ENCODE measurements around the gene NME9.

NME9 gene

DNA sequence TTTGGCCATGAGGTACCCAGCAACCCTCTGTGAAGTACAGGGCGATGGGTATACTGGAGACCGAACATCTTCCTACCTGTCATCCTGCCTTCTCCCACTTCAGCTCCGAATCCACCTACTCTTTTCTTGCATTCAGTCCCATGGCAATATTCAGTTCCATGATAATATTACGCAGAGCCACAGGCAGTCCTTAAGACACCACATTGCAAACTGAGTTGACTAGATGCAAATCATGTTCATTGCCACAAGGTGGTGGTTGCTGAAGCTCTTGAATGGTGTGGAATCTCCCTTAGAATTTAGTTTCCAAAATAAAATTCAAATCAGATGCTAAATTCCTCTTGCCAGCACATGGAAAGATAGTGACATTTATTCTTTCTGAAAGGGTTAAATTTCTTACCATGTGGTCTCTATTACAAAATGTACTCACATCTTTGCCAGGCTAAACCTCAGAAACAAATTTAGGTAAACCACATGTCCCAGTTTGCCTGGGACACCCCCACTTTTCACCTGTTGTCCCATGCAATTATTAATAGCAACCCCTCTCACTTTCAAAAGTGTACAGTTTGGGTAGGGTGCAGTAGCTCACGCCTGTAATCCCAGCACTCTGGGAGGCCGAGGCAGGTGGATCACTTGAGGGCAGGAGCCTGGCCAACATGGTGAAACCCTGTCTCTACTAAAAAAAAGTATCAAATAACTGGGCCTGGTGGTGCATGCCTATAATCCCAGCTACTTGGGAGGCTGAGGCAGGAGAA, 1.7 kb upstream of the NME9 start:
- H3K36me3 ChIP-seq (ENCODE audit: control insufficient read depth, insufficient read depth, low read length), result no peaks in the 10 kb centered on the region
- no peak overlapping the region for H3K4me3 ChIP-seq (ENCODE audit: low read depth, low read length)
- peaks cover 7% of the 10 kb centered on the region; the same call in 1 of the 2 replicates for H3K27me3 ChIP-seq (ENCODE audit: control insufficient read depth, insufficient read depth, low read length)
- H3K4me1 ChIP-seq (ENCODE audit: control insufficient read depth, insufficient read depth, low read length), result peaks cover 16% of the 10 kb centered on the region
- no peaks in the 10 kb centered on the region for H3K9me3 ChIP-seq (ENCODE audit: control insufficient read depth, insufficient read depth, low read length)
- no peak overlapping the region for H3K27ac ChIP-seq (ENCODE audit: low read depth, low read length)
- H3K9ac ChIP-seq (ENCODE audit: low read depth, low read length), result no peak overlapping the region

DNA sequence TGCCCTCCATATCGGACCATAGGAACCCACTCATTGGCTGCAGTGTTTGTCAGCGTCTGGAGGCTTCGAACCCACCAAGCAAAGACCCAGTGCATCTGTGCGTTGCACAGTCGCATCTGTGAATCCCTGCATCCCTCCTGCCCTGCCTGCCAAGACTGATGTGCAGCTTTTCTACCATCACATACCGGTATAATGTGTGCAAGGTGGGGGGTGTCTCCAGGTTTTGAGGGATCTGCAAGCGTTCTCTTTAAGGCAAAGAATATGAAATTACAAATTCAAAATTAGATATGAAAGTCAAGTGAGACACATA, 288 bp upstream of the NME9 start:
- H3K27me3 ChIP-seq (ENCODE audit: control insufficient read depth, insufficient read depth, low read length), result peaks cover 7% of the 10 kb centered on the region; the same call in 1 of the 2 replicates
- no peak overlapping the region for H3K27ac ChIP-seq (ENCODE audit: low read depth, low read length)
- H3K36me3 ChIP-seq (ENCODE audit: control insufficient read depth, insufficient read depth, low read length), result no peaks in the 10 kb centered on the region
- H3K9me3 ChIP-seq (ENCODE audit: control insufficient read depth, insufficient read depth, low read length), result no peaks in the 10 kb centered on the region
- H3K4me1 ChIP-seq (ENCODE audit: control insufficient read depth, insufficient read depth, low read length), result peaks cover 11% of the 10 kb centered on the region
- H3K4me3 ChIP-seq (ENCODE audit: low read depth, low read length), result peak overlapping the region; percentile 72
- no peak overlapping the region for H3K9ac ChIP-seq (ENCODE audit: low read depth, low read length)

- Histone ChIP-seq H3K9ac (ENCODE audit: low read depth, low read length) (no peak overlapping the region), H3K36me3 (ENCODE audit: control insufficient read depth, insufficient read depth, low read length) (no peaks in the 10 kb centered on the region), H3K9me3 (ENCODE audit: control insufficient read depth, insufficient read depth, low read length) (no peaks in the 10 kb centered on the region), H3K4me1 (ENCODE audit: control insufficient read depth, insufficient read depth, low read length) (peaks cover 11% of the 10 kb centered on the region), H3K27me3 (ENCODE audit: control insufficient read depth, insufficient read depth, low read length) (peaks cover 7% of the 10 kb centered on the region; the same call in 1 of the 2 replicates), H3K27ac (ENCODE audit: low read depth, low read length) (no peak overlapping the region), H3K4me3 (ENCODE audit: low read depth, low read length) (no peak overlapping the region)
These were observed 1.3 kb downstream of the NME9 start for GRCh38 chr3:138328341-138328740.

DNA sequence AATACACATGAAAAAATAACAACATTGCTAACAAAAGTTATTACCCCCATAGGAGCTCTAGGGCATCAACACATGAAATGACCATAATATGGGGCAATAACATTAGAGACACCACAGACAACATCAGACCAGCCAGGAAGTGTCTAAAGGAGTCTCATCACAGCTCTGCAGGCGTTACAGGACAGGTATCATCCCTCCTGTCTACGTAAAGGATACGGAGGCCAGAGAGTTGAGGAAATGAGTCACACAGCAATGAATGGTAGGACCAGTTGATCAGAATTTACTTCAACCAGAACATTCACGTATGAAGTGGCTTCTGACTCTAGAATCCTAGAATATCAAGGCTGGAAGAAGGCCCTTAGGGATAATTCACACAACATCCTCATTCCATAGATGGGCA, 1.8 kb downstream of the NME9 start:
- no peaks in the 10 kb centered on the region for H3K36me3 ChIP-seq (ENCODE audit: control insufficient read depth, insufficient read depth, low read length)
- H3K4me3 ChIP-seq (ENCODE audit: low read depth, low read length), result no peak overlapping the region

GRCh38 chr3:138326866-138327595, 2.6 kb downstream of the NME9 start:
- Histone ChIP-seq H3K36me3 (ENCODE audit: control insufficient read depth, insufficient read depth, low read length) (no peaks in the 10 kb centered on the region), H3K27ac (ENCODE audit: low read depth, low read length) (no peak overlapping the region), H3K9ac (ENCODE audit: low read depth, low read length) (no peak overlapping the region), H3K4me3 (ENCODE audit: low read depth, low read length) (no peak overlapping the region), H3K27me3 (ENCODE audit: control insufficient read depth, insufficient read depth, low read length) (peaks cover 7% of the 10 kb centered on the region; the same call in 1 of the 2 replicates), H3K9me3 (ENCODE audit: control insufficient read depth, insufficient read depth, low read length) (no peaks in the 10 kb centered on the region), H3K4me1 (ENCODE audit: control insufficient read depth, insufficient read depth, low read length) (peaks cover 15% of the 10 kb centered on the region)

More for the DNA sequence above, 1.8 kb downstream of the NME9 start:
- Histone ChIP-seq H3K9ac (ENCODE audit: low read depth, low read length) (no peak overlapping the region), H3K27ac (ENCODE audit: low read depth, low read length) (no peak overlapping the region), H3K9me3 (ENCODE audit: control insufficient read depth, insufficient read depth, low read length) (no peaks in the 10 kb centered on the region), H3K27me3 (ENCODE audit: control insufficient read depth, insufficient read depth, low read length) (peaks cover 7% of the 10 kb centered on the region; the same call in 1 of the 2 replicates), H3K4me1 (ENCODE audit: control insufficient read depth, insufficient read depth, low read length) (peaks cover 11% of the 10 kb centered on the region)

DNA sequence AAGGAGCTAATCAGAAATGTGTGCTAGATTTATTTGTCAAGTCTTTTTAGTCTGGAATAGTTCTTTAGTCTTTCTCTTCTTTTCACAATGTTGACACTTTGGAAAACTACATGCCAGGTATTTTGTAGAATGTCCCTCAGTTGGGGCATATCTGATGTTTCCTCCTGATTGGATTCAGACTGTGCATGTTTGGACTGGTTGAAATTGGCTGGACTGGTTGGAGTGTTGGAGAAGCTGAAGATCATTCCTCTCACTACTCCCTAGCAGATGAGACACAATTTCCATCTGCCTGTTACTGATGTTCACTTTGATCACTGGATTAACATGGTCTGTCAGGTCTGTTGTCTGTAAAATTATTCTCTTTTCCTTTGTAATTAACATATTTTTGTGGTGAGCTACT, 3.7 kb downstream of the NME9 start:
- Histone ChIP-seq H3K27ac (ENCODE audit: low read depth, low read length) (no peak overlapping the region), H3K9me3 (ENCODE audit: control insufficient read depth, insufficient read depth, low read length) (no peaks in the 10 kb centered on the region), H3K27me3 (ENCODE audit: control insufficient read depth, insufficient read depth, low read length) (peaks cover 7% of the 10 kb centered on the region; the same call in 1 of the 2 replicates)

GRCh38 chr3:138323971-138324370, 5.7 kb downstream of the NME9 start:
- no peaks in the 10 kb centered on the region for H3K36me3 ChIP-seq (ENCODE audit: control insufficient read depth, insufficient read depth, low read length)
- H3K4me1 ChIP-seq (ENCODE audit: control insufficient read depth, insufficient read depth, low read length), result peaks cover 11% of the 10 kb centered on the region
- peaks cover 7% of the 10 kb centered on the region; the same call in 1 of the 2 replicates for H3K27me3 ChIP-seq (ENCODE audit: control insufficient read depth, insufficient read depth, low read length)
- no peak overlapping the region for H3K4me3 ChIP-seq (ENCODE audit: low read depth, low read length)
- H3K9ac ChIP-seq (ENCODE audit: low read depth, low read length), result no peak overlapping the region
- H3K27ac ChIP-seq (ENCODE audit: low read depth, low read length), result no peak overlapping the region
- no peaks in the 10 kb centered on the region for H3K9me3 ChIP-seq (ENCODE audit: control insufficient read depth, insufficient read depth, low read length)

More for the DNA sequence above, 3.7 kb downstream of the NME9 start:
- Histone ChIP-seq H3K36me3 (ENCODE audit: control insufficient read depth, insufficient read depth, low read length) (no peaks in the 10 kb centered on the region), H3K4me3 (ENCODE audit: low read depth, low read length) (no peak overlapping the region), H3K9ac (ENCODE audit: low read depth, low read length) (no peak overlapping the region), H3K4me1 (ENCODE audit: control insufficient read depth, insufficient read depth, low read length) (peaks cover 15% of the 10 kb centered on the region)

DNA sequence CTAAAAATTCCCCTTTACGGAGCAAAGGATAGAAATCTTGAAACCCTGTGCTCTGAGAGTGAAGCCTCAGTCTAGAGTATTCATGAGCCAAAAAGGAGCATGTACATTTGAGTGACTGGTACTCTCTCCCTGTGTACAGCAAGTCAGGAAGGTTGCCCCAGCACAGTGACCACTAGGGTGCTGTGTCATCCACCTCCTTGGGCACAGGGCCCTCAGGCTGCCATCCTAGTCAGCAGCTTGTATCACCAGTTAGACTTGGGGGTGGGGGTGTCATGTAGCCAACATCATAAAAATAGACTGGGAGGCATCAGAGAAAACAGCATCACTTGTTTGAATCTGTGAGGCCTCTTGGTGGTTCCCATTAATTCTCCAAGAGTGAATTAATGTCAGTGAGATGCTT, 12.0 kb downstream of the NME9 start:
- no peak overlapping the region for H3K27ac ChIP-seq (ENCODE audit: low read depth, low read length)
- H3K27me3 ChIP-seq (ENCODE audit: control insufficient read depth, insufficient read depth, low read length), result no peaks in the 10 kb centered on the region
- no peaks in the 10 kb centered on the region for H3K9me3 ChIP-seq (ENCODE audit: control insufficient read depth, insufficient read depth, low read length)
- H3K4me3 ChIP-seq (ENCODE audit: low read depth, low read length), result no peak overlapping the region
- peaks cover 4% of the 10 kb centered on the region for H3K4me1 ChIP-seq (ENCODE audit: control insufficient read depth, insufficient read depth, low read length)
- no peaks in the 10 kb centered on the region for H3K36me3 ChIP-seq (ENCODE audit: control insufficient read depth, insufficient read depth, low read length)
- H3K9ac ChIP-seq (ENCODE audit: low read depth, low read length), result no peak overlapping the region

DNA sequence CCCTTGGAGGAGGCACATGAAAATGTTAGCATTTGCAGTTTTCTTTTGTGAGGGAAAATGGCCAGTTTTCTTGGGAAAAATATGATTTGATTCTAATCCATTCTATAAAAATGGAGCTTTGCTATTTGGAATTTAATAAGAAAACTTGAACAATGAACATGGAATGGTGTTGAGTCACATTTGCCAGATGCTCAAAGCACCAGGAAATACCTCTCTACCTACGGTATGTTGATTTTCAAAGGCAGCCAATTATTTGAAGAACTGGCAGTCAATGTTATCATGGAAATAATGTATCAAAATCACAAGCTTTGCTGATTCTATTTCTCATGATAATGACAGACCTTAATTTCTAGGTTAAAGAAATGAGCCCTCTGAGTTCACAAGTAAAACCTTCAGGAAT, 14.9 kb downstream of the NME9 start:
- Histone ChIP-seq H3K27me3 (ENCODE audit: control insufficient read depth, insufficient read depth, low read length) (no peaks in the 10 kb centered on the region), H3K9ac (ENCODE audit: low read depth, low read length) (no peak overlapping the region), H3K27ac (ENCODE audit: low read depth, low read length) (no peak overlapping the region), H3K9me3 (ENCODE audit: control insufficient read depth, insufficient read depth, low read length) (no peaks in the 10 kb centered on the region), H3K4me3 (ENCODE audit: low read depth, low read length) (no peak overlapping the region), H3K4me1 (ENCODE audit: control insufficient read depth, insufficient read depth, low read length) (no peaks in the 10 kb centered on the region), H3K36me3 (ENCODE audit: control insufficient read depth, insufficient read depth, low read length) (no peaks in the 10 kb centered on the region)

DNA sequence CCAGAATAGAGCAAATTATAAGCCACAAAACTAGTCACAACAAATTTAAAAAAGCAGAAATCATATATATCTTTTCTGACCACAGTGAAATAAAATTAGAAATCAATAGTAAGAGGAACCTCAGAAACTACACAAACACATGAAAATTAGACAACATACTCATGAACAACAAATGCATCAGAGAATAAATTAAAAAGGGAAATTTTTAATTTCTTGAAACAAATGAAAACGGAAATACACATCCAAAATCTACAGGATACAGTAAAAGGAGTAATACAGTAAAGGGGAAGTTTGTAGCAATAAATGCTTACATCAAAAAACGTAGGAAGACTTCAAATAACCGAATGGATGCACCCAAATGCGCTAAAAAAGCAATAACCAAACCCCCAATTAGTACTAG, 19.2 kb downstream of the NME9 start:
- no peaks in the 10 kb centered on the region for H3K27me3 ChIP-seq (ENCODE audit: control insufficient read depth, insufficient read depth, low read length)
- H3K27ac ChIP-seq (ENCODE audit: low read depth, low read length), result no peak overlapping the region
- no peak overlapping the region for H3K9ac ChIP-seq (ENCODE audit: low read depth, low read length)
- 0 out of 2 replicates have a peak, but pooled peaks cover 10% of the 10 kb centered on the region for H3K9me3 ChIP-seq (ENCODE audit: control insufficient read depth, insufficient read depth, low read length)
- no peaks in the 10 kb centered on the region for H3K4me1 ChIP-seq (ENCODE audit: control insufficient read depth, insufficient read depth, low read length)
- H3K36me3 ChIP-seq (ENCODE audit: control insufficient read depth, insufficient read depth, low read length), result no peaks in the 10 kb centered on the region
- no peak overlapping the region for H3K4me3 ChIP-seq (ENCODE audit: low read depth, low read length)

DNA sequence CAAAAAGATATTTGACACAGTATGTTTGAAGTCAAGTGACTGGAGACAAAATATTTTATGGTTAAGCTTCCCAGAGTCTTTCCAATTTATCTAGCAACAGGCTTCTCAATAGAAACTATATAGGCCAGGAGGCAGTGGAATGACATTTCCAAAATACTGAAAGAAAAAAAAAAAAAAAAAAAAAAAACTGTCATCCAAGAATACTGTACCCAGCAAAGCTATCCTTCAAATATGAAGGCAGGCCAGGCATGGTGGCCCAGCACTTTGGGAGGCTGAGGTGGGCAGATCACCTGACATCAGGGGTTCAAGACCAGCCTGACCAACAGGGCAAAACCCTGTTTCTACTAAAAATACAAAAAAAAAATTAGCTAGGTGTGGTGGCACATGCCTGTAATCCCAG, 20.9 kb downstream of the NME9 start:
- Histone ChIP-seq H3K27ac (ENCODE audit: low read depth, low read length) (no peak overlapping the region), H3K4me1 (ENCODE audit: control insufficient read depth, insufficient read depth, low read length) (no peaks in the 10 kb centered on the region), H3K36me3 (ENCODE audit: control insufficient read depth, insufficient read depth, low read length) (no peaks in the 10 kb centered on the region), H3K9ac (ENCODE audit: low read depth, low read length) (no peak overlapping the region), H3K9me3 (ENCODE audit: control insufficient read depth, insufficient read depth, low read length) (0 out of 2 replicates have a peak, but pooled peaks cover 10% of the 10 kb centered on the region), H3K4me3 (ENCODE audit: low read depth, low read length) (no peak overlapping the region), H3K27me3 (ENCODE audit: control insufficient read depth, insufficient read depth, low read length) (no peaks in the 10 kb centered on the region)
